K562 (cell line): ENCODE data around the gene SIDT1. TPM values are rescaled to one million over a fixed set of nuclear protein-coding genes. Genes with fewer than 3 reads are reported as not detected.

Experiments used
- ATAC-seq: fragments of 200-7000 bp; cut with Tn5 transposase; 3 replicates; pipeline ENCODE4 v1.9.1; 2020; ENCODE audit warnings: moderate library complexity
- BruUV-seq: library from RNA; stranded (reverse); fragments of 400-500 nt; replicated peaks from 2 replicates; lab custom pipeline; 2021; lab: Mats Ljungman, UMichigan
- CTCF ChIA-PET: fragments of 300-600 bp; formaldehyde crosslinking; extraction: SDS; loops from one replicate; lab custom pipeline; 2021; ENCODE audit warnings: low intra/inter-chr PET ratio; lab: Yijun Ruan, JAX
- POLR2A ChIA-PET: fragments of 300-600, 350-650 bp; sonication (Branson Sonifier 250); formaldehyde crosslinking; extraction: SDS; loops from one replicate; lab custom pipeline; 2021; ENCODE audit warnings: antibody characterized with exemption, inconsistent platforms; lab: Yijun Ruan, JAX
- DNase-seq, 4 experiments: peaks; one replicate each; pipeline versions ENCODE4 v3.0.0 to v3.0.0-alpha.2; 2011 to 2018; ENCODE audit warnings: low spot score in 3 of 4, mixed read lengths in 3 of 4; ENCODE audit errors: extremely low read depth in 1 of 4
- FAIRE-seq: peaks from 2 replicates; lab custom pipeline; 2011; peaks lifted over from hg19 to GRCh38; lab: Jason Lieb, UNC
- H2AFZ ChIP-seq: 2 replicates; pipeline ENCODE4 v1.6.0; 2011; ENCODE audit warnings: low read depth, low read length, control low read depth, inconsistent platforms
- H3K27ac ChIP-seq: fragments of 200-600 bp; 3 replicates; pipeline ENCODE4 v1.8.0; 2011; ENCODE audit warnings: low read depth, mild to moderate bottlenecking, control low read depth, inconsistent platforms, low read length, moderate library complexity, mixed read lengths; ENCODE audit errors: extremely low read depth
- H3K27me3 ChIP-seq, 2 experiments: fragments of 300-600 bp in 1 of 2; 2 replicates in 1 of 2; 3 replicates in 1 of 2; pipeline versions ENCODE4 v1.6.0 to v1.8.0; 2011; ENCODE audit warnings: inconsistent platforms in 2 of 2, low read length in 2 of 2, mild to moderate bottlenecking in 1 of 2, mixed read lengths in 1 of 2, moderate library complexity in 1 of 2; ENCODE audit not compliant: control insufficient read depth in 2 of 2, insufficient read depth in 2 of 2
- H3K36me3 ChIP-seq: fragments of 300-600 bp; 3 replicates; pipeline ENCODE4 v1.8.0; 2011; ENCODE audit warnings: mild to moderate bottlenecking, low read length, inconsistent platforms; ENCODE audit not compliant: control insufficient read depth, insufficient read depth
- H3K4me1 ChIP-seq, 2 experiments: fragments of 200-600 bp in 1 of 2; replicated peaks in 1 of 2; 2 replicates in 1 of 2; 3 replicates in 1 of 2; pipeline versions ENCODE4 v1.5.1 to v1.8.0; 2011; ENCODE audit warnings: inconsistent platforms in 2 of 2, low read length in 2 of 2, mild to moderate bottlenecking in 1 of 2, mixed read lengths in 1 of 2, moderate library complexity in 1 of 2; ENCODE audit not compliant: control insufficient read depth in 2 of 2, insufficient read depth in 2 of 2
- H3K4me2 ChIP-seq: 2 replicates; pipeline ENCODE4 v1.6.1; 2011; ENCODE audit warnings: low read length, control low read depth, inconsistent platforms, mixed read lengths; ENCODE audit not compliant: insufficient read depth
- H3K4me3 ChIP-seq: fragments of 200-600 bp; sonication (generic), shearing (Covaris generic); 2 replicates; pipeline ENCODE4 v1.5.1; 2016; ENCODE audit warnings: control low read depth, inconsistent platforms
- H3K79me2 ChIP-seq: fragments of 200-600 bp; 3 replicates; pipeline ENCODE4 v1.8.0; 2011; ENCODE audit warnings: low read length, inconsistent platforms; ENCODE audit not compliant: control insufficient read depth, insufficient read depth
- H3K9ac ChIP-seq, 2 experiments: 2 replicates each; pipeline versions ENCODE4 v1.6.0 to v1.6.1; 2011; ENCODE audit warnings: low read depth in 2 of 2, low read length in 2 of 2, control low read depth in 1 of 2, inconsistent platforms in 1 of 2, mild to moderate bottlenecking in 1 of 2, mixed read lengths in 1 of 2; ENCODE audit not compliant: insufficient read depth in 1 of 2
- H3K9me1 ChIP-seq: one replicate; pipeline ENCODE4 v1.6.0; 2011; ENCODE audit warnings: inconsistent platforms, mild to moderate bottlenecking, low read length, moderate library complexity; ENCODE audit not compliant: control insufficient read depth, insufficient read depth
- H3K9me3 ChIP-seq: replicated peaks from 2 replicates; pipeline ENCODE4 v1.5.1; 2011; ENCODE audit warnings: low read depth, low read length, inconsistent platforms; ENCODE audit not compliant: control insufficient read depth, insufficient read depth
- H4K20me1 ChIP-seq: replicated peaks from 2 replicates; pipeline ENCODE4 v1.6.1; 2011; ENCODE audit warnings: low read length, inconsistent platforms, mixed read lengths; ENCODE audit not compliant: control insufficient read depth, insufficient read depth
- ATF3 ChIP-seq, 2 experiments: fragments of 450-650 bp in 1 of 2; sonication (generic) in 1 of 2; formaldehyde crosslinking in 1 of 2; IDR thresholded peaks in 1 of 2; conservative IDR thresholded peaks in 1 of 2; 2 replicates each; pipeline versions ENCODE4 v1.6.1 to v1.8.1; 2016 to 2023; ENCODE audit warnings: mild to moderate bottlenecking in 2 of 2, moderate library complexity in 2 of 2, inconsistent platforms in 1 of 2, missing genetic modification reagents in 1 of 2
- E2F3 ChIP-seq: fragments of 250-450 bp; sonication (Bioruptor Pico); IDR thresholded peaks from 2 replicates; pipeline ENCODE4 v1.4.0; 2020; ENCODE audit warnings: mild to moderate bottlenecking
- ELF2 ChIP-seq: fragments of 250-450 bp; sonication (Bioruptor Pico); IDR thresholded peaks from 2 replicates; pipeline ENCODE4 v1.5.0; 2021; ENCODE audit warnings: mild to moderate bottlenecking
- GABPA ChIP-seq: fragments of 200-800 bp; sonication (Bioruptor generic); conservative IDR thresholded peaks from 2 replicates; pipeline ENCODE4 v1.6.1; 2016; ENCODE audit warnings: low read depth, missing genetic modification characterization, missing compliant biosample characterization
- HMG20A ChIP-seq: fragments of 450-650 bp; formaldehyde crosslinking; conservative IDR thresholded peaks from 2 replicates; pipeline ENCODE4 v1.4.0; 2020; ENCODE audit warnings: mild to moderate bottlenecking, mixed read lengths
- KLF16 ChIP-seq: IDR thresholded peaks from 2 replicates; pipeline ENCODE4 v1.6.1; 2016; ENCODE audit warnings: antibody characterized with exemption
- MTA1 ChIP-seq: fragments of 450-650 bp; IDR thresholded peaks from 2 replicates; pipeline ENCODE4 v1.6.1; 2017; ENCODE audit warnings: borderline replicate concordance
- NCOA6 ChIP-seq: fragments of 450-650 bp; IDR thresholded peaks from 2 replicates; pipeline ENCODE4 v1.6.1; 2017; ENCODE audit warnings: mild to moderate bottlenecking
- NUFIP1 ChIP-seq: fragments of 450-650 bp; IDR thresholded peaks from 2 replicates; pipeline ENCODE4 v1.6.1; 2018; ENCODE audit not compliant: partially characterized antibody
- OTX1 ChIP-seq: fragments of 450-650 bp; formaldehyde crosslinking; IDR thresholded peaks from 2 replicates; pipeline ENCODE4 v1.4.0; 2022; ENCODE audit warnings: mild to moderate bottlenecking
- PCBP2 ChIP-seq: fragments of 200-400 bp; formaldehyde crosslinking; IDR thresholded peaks from 2 replicates; pipeline ENCODE4 v1.6.1; 2018; ENCODE audit warnings: low read length, low read depth, mild to moderate bottlenecking, moderate library complexity; ENCODE audit not compliant: poor library complexity, severe bottlenecking
- TAF7 ChIP-seq: fragments of 450-650 bp; IDR thresholded peaks from 2 replicates; pipeline ENCODE4 v1.6.1; 2016; ENCODE audit warnings: missing genetic modification characterization, missing compliant biosample characterization
- ZNF324 ChIP-seq: fragments of 250-450 bp; sonication (Bioruptor Pico); IDR thresholded peaks from 2 replicates; pipeline ENCODE4 v1.4.0; 2020; ENCODE audit warnings: mild to moderate bottlenecking
- ZNF444 ChIP-seq: fragments of 250-450 bp; sonication (Bioruptor Pico); IDR thresholded peaks from 2 replicates; pipeline ENCODE4 v1.4.0; 2020; ENCODE audit warnings: mild to moderate bottlenecking, moderate library complexity
- ZNF57 ChIP-seq: fragments of 450-650 bp; formaldehyde crosslinking; IDR thresholded peaks from 2 replicates; pipeline ENCODE4 v1.4.0; 2020; ENCODE audit warnings: mild to moderate bottlenecking, moderate library complexity
- ZNF592 ChIP-seq: fragments of 450-650 bp; IDR thresholded peaks from 2 replicates; pipeline ENCODE4 v1.6.1; 2017; ENCODE audit warnings: antibody characterized with exemption, mild to moderate bottlenecking
- ZNF655 ChIP-seq: fragments of 250-450 bp; sonication (Bioruptor Pico); IDR thresholded peaks from 2 replicates; pipeline ENCODE4 v1.5.0; 2021
- in situ Hi-C: fragments of 300-500 bp; cut with MboI; formaldehyde crosslinking; loops from 4 replicates; pipeline ENCODE4 v1.15.0; 2018; ENCODE audit warnings: inconsistent platforms, mixed read lengths
- intact Hi-C: fragments of 100-400 bp; cut with micrococcal nuclease; formaldehyde crosslinking; loops from 2 replicates; pipeline ENCODE4 v1.14.2; 2022
- polyA plus RNA-seq, 8 experiments: library from polyadenylated mRNA; depleted of rRNA in 4 of 8; stranded (reverse) in 5 of 8; unstranded in 3 of 8; fragments of >200 nt; fragmentation: Nextera tagmentation in 2 of 8; fragmentation: Illumina TruSeq in 1 of 8; extraction: Ambion mirVana in 2 of 8; extraction: Trizol in 1 of 8; gene quantifications; 2 replicates each; pipeline versions ENCODE4 v1.2.1 to v1.2.3, GENCODE V29; 2011 to 2014; ENCODE audit warnings: inconsistent platforms in 1 of 8, missing spikeins in 1 of 8
- total RNA-seq, 7 experiments: library from RNA; depleted of rRNA in 6 of 7; stranded (reverse); fragments of >200 nt in 6 of 7; fragmentation: Illumina TruSeq in 2 of 7; extraction: Trizol in 2 of 7; gene quantifications; 2 replicates each; pipeline versions ENCODE4 v1.2.1 to v1.2.3, GENCODE V29; 2011 to 2021; ENCODE audit warnings: low replicate concordance in 1 of 7

Gene SIDT1
- total and polyA plus RNA-seq, 9 of the 15 experiments (the other 6 are each of a cell fraction or from before 2014, with no cell fraction given): not detected

GRCh38 chr3:113536627-113537101 is 4.3 kb downstream of the SIDT1 start:
- ATAC-seq (no peak), DNase-seq (no peak), FAIRE-seq (no peak)
- ChIA-PET POLR2A (no interaction called here), CTCF (no interaction called here)
- H3K9me3 ChIP-seq: no peaks in the 10 kb centered on the region
- H3K4me2 ChIP-seq: no peak overlapping the region
- H3K36me3 ChIP-seq: no peaks in the 10 kb centered on the region
- intact Hi-C loops: no loop called here
- no peak overlapping the region for H3K27ac ChIP-seq
- H2AFZ ChIP-seq: no peak overlapping the region
- TF ChIP-seq ZNF57 (CRISPR knock-in tag): no peak
- no peak for TF ChIP-seq ZNF655
- TF ChIP-seq ZNF592: no peak
- TF ChIP-seq GABPA (tag): no peak
- TF ChIP-seq TAF7: no peak
- TF ChIP-seq MTA1: no peak
- TF ChIP-seq ZNF324 (CRISPR knock-in tag): no peak
- TF ChIP-seq KLF16: no peak
- no peak for TF ChIP-seq HMG20A (CRISPR knock-in tag)
- TF ChIP-seq ZNF444 (CRISPR knock-in tag): no peak
- no peak for TF ChIP-seq ATF3 (IDR thresholded peaks at IDR 0.05)
- no peak for TF ChIP-seq ATF3 (CRISPR knock-in tag; conservative IDR thresholded peaks at IDR 0.05)
- TF ChIP-seq NUFIP1: no peak
- TF ChIP-seq E2F3 (CRISPR knock-in tag): no peak
- no peak for TF ChIP-seq PCBP2
- no peak for TF ChIP-seq OTX1
- no peak for TF ChIP-seq ELF2
- no peak for TF ChIP-seq NCOA6
- peaks cover 0 to 9% of the 10 kb centered on the region in 2 experiments; a peak in 3 of 5 replicates for H3K4me1 ChIP-seq
- H3K27me3 ChIP-seq: peaks cover 5 to 22% of the 10 kb centered on the region in 2 experiments; a peak in 4 of 5 replicates
- in situ Hi-C loops: no loop called here
- H3K79me2 ChIP-seq: no peaks in the 10 kb centered on the region
- no peak overlapping the region for H3K9ac ChIP-seq
- no peaks in the 10 kb centered on the region for H4K20me1 ChIP-seq
- no peaks in the 10 kb centered on the region for H3K9me1 ChIP-seq
- BruUV-seq: no TSS peak
- H3K4me3 ChIP-seq: no peak overlapping the region
